Middle frontal gyrus (tissue), 1 donor: Measurements from ENCODE around the gene DNAH7.

Experiments
- DNase-seq: peaks from one replicate; pipeline ENCODE4 v3.0.0-alpha.2; 2015; ENCODE audit warnings: low spot score; ENCODE audit errors: extremely low spot score

The DNAH7 gene

GRCh38 chr2:195871326-195871725, 197.3 kb downstream of the DNAH7 start:
- no peak for DNase-seq

- no peak for DNase-seq
Observed at GRCh38 chr2:195864316-195864715, 204.3 kb downstream of the DNAH7 start.

GRCh38 chr2:195863564-195863963, 205.1 kb downstream of the DNAH7 start:
- DNase-seq = no peak

- DNase-seq = no peak
Observed at GRCh38 chr2:195863121-195863520, 205.5 kb downstream of the DNAH7 start.

GRCh38 chr2:195861821-195862220, 206.8 kb downstream of the DNAH7 start:
- no peak for DNase-seq

- no peak for DNase-seq
Observed at GRCh38 chr2:195859513-195859912, 209.1 kb downstream of the DNAH7 start.

- no peak for DNase-seq
Observed at GRCh38 chr2:195857132-195857531, 211.5 kb downstream of the DNAH7 start.

GRCh38 chr2:195850764-195851163, 217.9 kb downstream of the DNAH7 start:
- DNase-seq = no peak

- no peak for DNase-seq
Observed at GRCh38 chr2:195848119-195848899, 220.3 kb downstream of the DNAH7 start.

GRCh38 chr2:195842932-195843331, 225.7 kb downstream of the DNAH7 start:
- no peak for DNase-seq

- DNase-seq = no peak
Observed at GRCh38 chr2:195838002-195838401, 230.6 kb downstream of the DNAH7 start.

GRCh38 chr2:195836002-195836401, 232.6 kb downstream of the DNAH7 start:
- no peak for DNase-seq

- DNase-seq = no peak
Observed at GRCh38 chr2:195834836-195835235, 233.8 kb downstream of the DNAH7 start.

- no peak for DNase-seq
Observed at GRCh38 chr2:195830968-195831950, 237.4 kb downstream of the DNAH7 start.

- DNase-seq = no peak
Observed at GRCh38 chr2:195824478-195824877, 244.2 kb downstream of the DNAH7 start.

GRCh38 chr2:195823206-195823605, 245.4 kb downstream of the DNAH7 start:
- DNase-seq = no peak

- no peak for DNase-seq
Observed at GRCh38 chr2:195821566-195821932, 247.1 kb downstream of the DNAH7 start.

- no peak for DNase-seq
Observed at GRCh38 chr2:195820867-195821565, 247.6 kb downstream of the DNAH7 start.

- DNase-seq = no peak
Observed at GRCh38 chr2:195820373-195820772, 248.3 kb downstream of the DNAH7 start.

GRCh38 chr2:195819276-195819675, 249.4 kb downstream of the DNAH7 start:
- DNase-seq = no peak

- no peak for DNase-seq
Observed at GRCh38 chr2:195818526-195818925, 250.1 kb downstream of the DNAH7 start.

GRCh38 chr2:195818106-195818505, 250.5 kb downstream of the DNAH7 start:
- no peak for DNase-seq
